ENCODE data around the gene OTOA.
"Not testable (repeated sequence)": the region's sequence is repeated elsewhere in the genome, so short reads cannot be mapped to it uniquely, and the experiment has no call there.

- not testable (repeated sequence) for TF ChIP-seq POLR2A, CTCF (IDR thresholded peaks at IDR 0.05)
Observed at GRCh38 chr16:21740637-21741036, 76.9 kb downstream of the OTOA start.
